Activated T-cell treated with anti-CD3 and anti-CD28 coated beads, Interleukin-2, amount 50 U/mL, for 72 hours (primary cell): Measurements from ENCODE around the gene MYO1B. TPM values are rescaled to one million over a fixed set of nuclear protein-coding genes. Genes with fewer than 3 reads are reported as not detected.
"Not testable (repeated sequence)": the region's sequence is repeated elsewhere in the genome, so short reads cannot be mapped to it uniquely, and the experiment has no call there.

ENCODE experiments used
- ATAC-seq, 2 donors: fragments of 150-1000 bp; cut with Tn5 transposase; replicated peaks in 1 of 2; 2 replicates each; pipeline ENCODE4 v1.10.0; 2021; ENCODE audit warnings: moderate library complexity in 2 of 2, mild to moderate bottlenecking in 1 of 2
- DNase-seq, 2 donors: peaks; one replicate each; pipeline ENCODE4 v3.0.0; 2021 to 2022; ENCODE audit warnings: mixed read lengths in 1 of 2
- H3K27ac Mint-ChIP-seq: one replicate; pipeline ENCODE4 v1.8.0; 2022; ENCODE audit warnings: mild to moderate bottlenecking, moderate library complexity, mixed read lengths
- H3K27me3 Mint-ChIP-seq: one replicate; pipeline ENCODE4 v1.8.0; 2022; ENCODE audit warnings: low read depth, mixed read lengths
- H3K36me3 Mint-ChIP-seq, 2 donors: one replicate each; pipeline ENCODE4 v1.8.0; 2022; ENCODE audit warnings: mixed read lengths in 2 of 2, mild to moderate bottlenecking in 1 of 2; ENCODE audit not compliant: insufficient read depth in 2 of 2
- H3K4me1 Mint-ChIP-seq: one replicate; pipeline ENCODE4 v1.8.0; 2022; ENCODE audit warnings: low read depth, mixed read lengths
- H3K4me3 Mint-ChIP-seq, 2 donors: one replicate each; pipeline ENCODE4 v1.8.0; 2022; ENCODE audit warnings: mild to moderate bottlenecking in 2 of 2, mixed read lengths in 2 of 2, moderate library complexity in 2 of 2
- H3K9me3 Mint-ChIP-seq, 2 donors: one replicate each; pipeline ENCODE4 v1.8.0; 2022; ENCODE audit warnings: mixed read lengths in 2 of 2
- total RNA-seq, 2 donors: library from RNA; stranded (reverse); gene quantifications; one replicate each; pipeline ENCODE4 v1.2.3, GENCODE V29; 2022

Gene MYO1B
- total RNA-seq, 2 donors from 2014 or later, result 24.4 to 37.5 TPM

DNA sequence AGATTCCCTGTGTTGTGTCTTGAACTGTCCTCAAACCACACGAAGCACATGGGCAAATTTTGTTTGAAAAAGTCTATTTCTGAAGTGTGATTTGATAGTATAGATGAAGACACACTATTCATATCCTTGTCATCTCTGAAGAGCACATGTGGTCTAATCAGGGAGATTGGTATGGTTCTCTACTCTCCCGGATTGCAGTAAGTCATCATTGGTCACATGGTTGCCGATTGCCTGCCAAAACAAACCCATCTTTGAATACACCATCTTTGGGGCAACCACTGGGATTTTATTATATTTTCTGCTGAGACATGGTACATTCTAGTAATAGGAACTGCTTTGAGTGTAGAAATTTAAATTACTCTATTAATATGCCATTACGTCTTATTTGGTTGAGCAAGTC is 186.9 kb downstream of the MYO1B start:
- no peak overlapping the region for H3K27ac Mint-ChIP-seq
- no peaks in the 10 kb centered on the region for H3K9me3 Mint-ChIP-seq
- H3K4me1 Mint-ChIP-seq, result no peaks in the 10 kb centered on the region
- DNase-seq (no peak), ATAC-seq (no peak)
- H3K27me3 Mint-ChIP-seq, result no peaks in the 10 kb centered on the region
- no peaks in the 10 kb centered on the region for H3K36me3 Mint-ChIP-seq
- H3K4me3 Mint-ChIP-seq, result no peak overlapping the region

DNA sequence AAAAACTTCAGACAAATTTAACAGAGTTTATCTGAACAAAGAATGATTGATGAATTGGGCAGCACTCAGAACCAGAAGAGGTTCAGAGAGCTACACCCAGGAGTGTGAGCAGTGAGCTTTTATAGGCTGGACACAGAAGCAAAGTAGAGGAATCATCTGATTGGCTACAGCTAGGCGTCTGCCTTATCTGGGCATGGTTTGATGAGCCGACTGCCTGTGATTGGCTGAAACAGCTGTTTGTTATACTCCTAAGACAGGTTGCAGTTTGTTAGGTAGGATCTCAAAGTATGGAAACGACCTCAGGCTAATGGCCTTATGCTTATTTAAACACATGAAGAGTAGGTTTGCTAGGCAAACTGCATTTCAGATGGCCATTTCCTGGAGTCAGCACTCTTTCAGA is 188.9 kb downstream of the MYO1B start:
- Mint-ChIP-seq H3K9me3 (no peaks in the 10 kb centered on the region), H3K4me3 (no peak overlapping the region), H3K27ac (no peak overlapping the region), H3K36me3 (no peaks in the 10 kb centered on the region), H3K27me3 (no peaks in the 10 kb centered on the region), H3K4me1 (no peaks in the 10 kb centered on the region)
- ATAC-seq, result no peak
- no peak for DNase-seq

DNA sequence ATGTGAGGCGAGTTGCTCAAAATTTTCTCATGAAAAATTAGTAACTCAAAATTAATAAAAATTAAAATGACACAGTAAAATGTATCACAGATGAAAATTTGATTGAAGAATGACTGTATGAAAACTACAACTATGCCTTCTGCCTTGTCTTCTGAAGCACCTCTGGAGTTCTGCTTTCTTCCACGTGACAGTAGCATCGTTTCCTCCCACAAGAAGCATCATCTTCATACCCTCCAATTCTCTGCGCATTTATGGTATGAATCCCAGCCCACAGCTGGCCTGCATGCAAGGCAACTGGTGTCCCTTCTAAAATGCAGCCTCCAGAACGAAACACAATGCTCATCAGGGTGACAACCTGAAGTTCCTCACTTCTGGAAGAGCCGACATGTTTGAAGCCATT is 189.9 kb downstream of the MYO1B start:
- Mint-ChIP-seq H3K9me3 (no peaks in the 10 kb centered on the region), H3K4me1 (no peaks in the 10 kb centered on the region), H3K4me3 (no peak overlapping the region), H3K36me3 (no peaks in the 10 kb centered on the region), H3K27me3 (no peaks in the 10 kb centered on the region), H3K27ac (no peak overlapping the region)
- DNase-seq, result no peak
- no peak for ATAC-seq

DNA sequence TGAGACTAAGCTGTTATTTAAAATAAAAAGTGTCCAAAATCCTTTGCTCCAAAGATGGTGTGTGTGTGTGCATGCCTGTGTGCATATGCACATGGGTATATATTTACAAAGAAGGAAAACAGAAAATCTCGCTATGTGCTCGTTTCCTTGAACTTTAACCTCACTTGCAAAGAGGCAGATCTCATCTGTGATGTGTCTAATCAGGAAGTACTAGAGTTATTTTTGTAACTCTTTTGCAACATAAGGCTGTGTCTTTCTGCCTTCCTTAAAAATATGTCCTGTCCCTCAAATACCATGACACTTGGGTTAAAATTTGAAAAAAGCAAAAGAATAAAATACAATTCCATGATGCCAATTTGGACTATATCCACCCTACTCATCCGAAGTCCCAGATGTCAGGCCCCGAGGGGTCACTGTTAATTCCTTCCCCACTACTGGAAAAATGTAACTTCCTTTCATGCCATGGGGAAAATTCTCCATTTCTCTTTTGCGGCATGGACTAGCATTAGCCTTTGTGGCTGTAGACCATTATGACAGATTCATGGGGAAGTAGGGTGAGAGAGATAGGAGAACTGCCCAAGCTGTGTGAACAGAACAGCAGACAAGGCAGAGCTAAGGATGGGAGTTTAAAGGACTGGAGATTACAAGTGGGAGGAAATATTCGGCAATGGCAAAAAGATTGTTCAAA is 191.3 kb downstream of the MYO1B start:
- H3K4me1 Mint-ChIP-seq, result no peaks in the 10 kb centered on the region
- ATAC-seq (no peak), DNase-seq (no peak)
- H3K9me3 Mint-ChIP-seq, result no peaks in the 10 kb centered on the region
- H3K4me3 Mint-ChIP-seq, result no peak overlapping the region
- no peak overlapping the region for H3K27ac Mint-ChIP-seq
- no peaks in the 10 kb centered on the region for H3K27me3 Mint-ChIP-seq
- no peaks in the 10 kb centered on the region for H3K36me3 Mint-ChIP-seq

DNA sequence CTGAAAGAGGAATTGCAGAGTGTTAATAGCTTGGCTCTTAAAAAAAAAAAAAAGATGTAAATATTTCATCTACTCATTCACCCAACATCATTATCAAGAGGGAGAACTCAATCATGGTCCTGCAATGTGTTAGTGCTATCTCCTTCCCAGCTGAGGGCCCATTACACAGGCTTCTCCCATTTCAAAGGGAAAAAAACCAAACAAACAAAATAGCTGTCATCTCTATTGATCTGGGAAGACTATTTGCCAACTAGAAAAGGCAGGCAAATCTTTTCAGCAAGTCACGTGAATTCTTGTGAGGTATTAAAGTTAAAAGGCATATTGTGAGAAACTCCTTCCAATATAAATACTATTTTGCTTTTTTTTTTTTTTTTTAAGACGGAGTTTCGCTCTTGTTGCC is 194.3 kb downstream of the MYO1B start:
- Mint-ChIP-seq H3K36me3 (no peaks in the 10 kb centered on the region), H3K27ac (no peak overlapping the region), H3K4me3 (no peak overlapping the region), H3K27me3 (no peaks in the 10 kb centered on the region), H3K4me1 (no peaks in the 10 kb centered on the region), H3K9me3 (no peaks in the 10 kb centered on the region)
- DNase-seq, result no peak
- ATAC-seq, result no peak

DNA sequence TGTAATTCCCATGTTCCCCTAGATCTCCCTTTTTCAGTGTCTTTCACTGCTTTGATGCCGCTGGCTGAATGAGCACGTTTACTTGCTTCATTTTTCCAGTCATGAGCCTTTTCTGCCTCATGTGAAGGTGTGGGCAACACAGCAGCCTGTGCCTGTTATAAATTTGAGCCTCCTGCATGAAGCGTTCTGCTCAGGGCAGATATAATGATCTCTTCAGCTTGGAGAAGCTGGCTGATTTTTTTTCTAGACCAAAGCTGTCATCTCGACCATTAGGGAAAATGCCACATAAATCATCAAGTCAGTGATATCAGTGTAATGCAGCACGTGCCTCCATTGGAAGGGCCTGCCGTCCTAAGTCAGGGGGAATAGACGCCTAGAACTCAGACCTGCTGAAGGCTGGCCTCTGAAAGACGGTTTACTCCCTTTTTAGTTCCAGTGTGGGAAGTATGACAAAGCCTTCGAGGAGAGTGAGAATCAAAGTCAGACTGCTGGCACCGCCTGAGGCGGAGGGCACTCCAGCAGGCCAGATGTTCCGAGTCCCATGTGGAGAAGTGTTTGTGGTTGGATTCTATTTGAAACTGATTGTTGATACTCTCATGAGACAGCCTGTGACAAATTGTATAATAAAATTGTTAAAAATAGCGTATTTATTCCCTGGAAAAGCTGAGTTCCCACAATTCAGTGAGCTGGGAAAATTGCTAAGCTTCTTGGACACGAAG is 196.5 kb downstream of the MYO1B start:
- H3K36me3 Mint-ChIP-seq, result no peaks in the 10 kb centered on the region
- ATAC-seq, result no peak
- H3K27me3 Mint-ChIP-seq, result no peaks in the 10 kb centered on the region
- no peaks in the 10 kb centered on the region for H3K9me3 Mint-ChIP-seq
- no peak overlapping the region for H3K4me3 Mint-ChIP-seq
- no peak overlapping the region for H3K27ac Mint-ChIP-seq
- no peaks in the 10 kb centered on the region for H3K4me1 Mint-ChIP-seq
- DNase-seq, result no peak

DNA sequence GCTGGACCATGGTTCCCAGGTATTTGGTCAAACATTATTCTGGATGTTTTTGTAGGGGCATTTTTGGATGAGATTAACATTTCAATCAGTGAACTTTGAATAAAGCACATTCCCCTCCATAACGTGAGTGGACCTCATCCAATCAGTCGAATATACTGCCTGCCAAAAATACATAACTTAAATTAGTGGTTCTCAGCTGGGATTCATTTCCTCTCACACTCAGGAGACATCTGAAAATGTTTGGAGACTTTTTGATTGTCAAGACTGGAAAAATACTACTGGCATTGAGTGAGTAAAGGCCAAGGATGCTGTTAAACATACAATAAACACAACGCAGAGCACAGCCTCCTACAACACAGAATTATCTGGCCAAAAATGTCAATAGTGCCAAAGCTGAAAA is 198.2 kb downstream of the MYO1B start:
- Mint-ChIP-seq H3K27me3 (no peaks in the 10 kb centered on the region), H3K36me3 (no peaks in the 10 kb centered on the region), H3K4me3 (no peak overlapping the region), H3K27ac (no peak overlapping the region), H3K9me3 (no peaks in the 10 kb centered on the region), H3K4me1 (no peaks in the 10 kb centered on the region)
- DNase-seq (no peak), ATAC-seq (no peak)

DNA sequence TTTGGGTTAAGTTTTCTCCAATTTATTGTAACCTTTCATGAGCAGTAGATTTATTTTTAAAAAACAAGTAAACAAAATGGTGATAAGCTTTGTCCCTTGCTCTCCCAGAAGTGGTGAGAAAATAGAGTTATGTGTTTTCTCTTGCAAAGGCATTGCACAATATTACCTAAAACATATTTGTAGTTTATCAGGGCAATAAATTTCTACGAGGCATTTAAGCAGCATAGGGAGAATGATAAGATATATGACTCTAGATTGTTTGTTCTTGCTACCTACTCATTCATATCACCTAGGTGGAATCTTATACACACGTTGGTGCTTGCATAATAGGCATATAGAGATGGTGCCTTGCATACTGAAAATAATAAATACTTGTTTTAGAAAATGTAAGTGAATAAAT is 201.7 kb downstream of the MYO1B start:
- Mint-ChIP-seq H3K27ac (no peak overlapping the region), H3K4me1 (no peaks in the 10 kb centered on the region), H3K4me3 (no peak overlapping the region), H3K36me3 (no peaks in the 10 kb centered on the region), H3K27me3 (no peaks in the 10 kb centered on the region), H3K9me3 (peaks cover 0 to 2% of the 10 kb centered on the region in 2 donors)
- DNase-seq (no peak), ATAC-seq (no peak)

DNA sequence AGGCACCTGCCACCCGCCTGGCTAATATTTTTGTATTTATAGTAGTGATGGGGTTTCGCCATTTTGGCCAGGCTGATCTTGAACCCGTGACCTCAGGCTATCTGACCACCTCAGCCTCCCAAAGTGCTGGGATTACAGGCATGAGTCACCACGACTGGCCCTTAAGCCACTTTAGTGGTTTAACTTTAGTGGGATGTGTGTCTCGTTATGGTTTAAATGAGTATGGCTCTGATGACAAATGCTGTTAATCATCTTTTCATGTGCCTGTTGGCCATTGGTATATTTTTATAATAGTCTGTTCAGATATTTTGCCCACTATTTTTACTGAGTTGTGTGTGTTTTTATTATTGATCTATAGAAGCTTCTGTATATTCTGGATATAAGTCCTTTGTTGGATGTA is 205.9 kb downstream of the MYO1B start:
- Mint-ChIP-seq H3K4me3 (no peak overlapping the region), H3K27me3 (no peaks in the 10 kb centered on the region), H3K27ac (no peak overlapping the region), H3K36me3 (no peaks in the 10 kb centered on the region), H3K9me3 (peaks cover 0 to 2% of the 10 kb centered on the region in 2 donors), H3K4me1 (no peaks in the 10 kb centered on the region)
- no peak for DNase-seq
- no peak for ATAC-seq

DNA sequence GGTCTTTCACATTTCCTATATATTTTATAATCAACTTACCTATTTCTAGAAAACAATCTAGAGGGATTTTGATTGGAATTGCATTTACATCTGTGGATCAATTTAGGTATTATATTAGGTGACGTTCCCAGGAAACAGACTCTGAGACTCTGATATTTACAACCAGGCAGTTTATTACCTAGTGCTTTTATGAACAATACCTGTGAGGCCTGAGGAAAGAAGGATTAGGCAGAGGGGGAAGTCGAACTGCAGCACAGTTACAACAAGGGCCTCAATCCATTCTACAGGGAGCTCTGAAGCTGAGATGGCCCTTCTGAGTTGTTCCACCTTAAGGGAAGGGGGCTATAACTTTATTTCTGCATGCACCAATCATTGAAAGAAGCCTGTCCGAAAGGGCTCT is 206.9 kb downstream of the MYO1B start:
- H3K27me3 Mint-ChIP-seq, result no peaks in the 10 kb centered on the region
- ATAC-seq (no peak), DNase-seq (no peak)
- no peak overlapping the region for H3K4me3 Mint-ChIP-seq
- peaks cover 0 to 2% of the 10 kb centered on the region in 2 donors for H3K9me3 Mint-ChIP-seq
- no peak overlapping the region for H3K27ac Mint-ChIP-seq
- no peaks in the 10 kb centered on the region for H3K4me1 Mint-ChIP-seq
- no peaks in the 10 kb centered on the region for H3K36me3 Mint-ChIP-seq

DNA sequence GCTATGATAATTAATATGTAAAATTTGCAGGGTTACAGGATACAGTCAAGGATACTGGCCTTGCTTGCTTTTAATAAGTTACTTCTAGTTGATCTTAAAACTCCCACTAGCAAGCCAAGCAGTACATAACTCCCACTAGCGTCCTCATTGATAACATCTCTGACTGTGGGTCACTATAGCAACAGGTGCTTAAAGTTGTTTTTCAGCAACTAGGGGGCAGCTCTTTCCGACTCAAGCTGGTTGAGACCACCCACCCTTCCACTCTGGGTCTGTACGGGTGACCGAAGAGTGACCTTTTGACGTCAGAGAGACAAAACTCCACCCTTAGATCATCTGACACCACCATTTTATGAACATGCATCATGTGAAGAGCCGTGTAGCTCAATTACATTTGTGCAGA is 208.6 kb downstream of the MYO1B start:
- ATAC-seq, result no peak
- Mint-ChIP-seq H3K4me3 (no peak overlapping the region), H3K27me3 (no peaks in the 10 kb centered on the region), H3K9me3 (peaks cover 0 to 2% of the 10 kb centered on the region in 2 donors), H3K4me1 (no peaks in the 10 kb centered on the region), H3K36me3 (no peaks in the 10 kb centered on the region), H3K27ac (no peak overlapping the region)
- no peak for DNase-seq

DNA sequence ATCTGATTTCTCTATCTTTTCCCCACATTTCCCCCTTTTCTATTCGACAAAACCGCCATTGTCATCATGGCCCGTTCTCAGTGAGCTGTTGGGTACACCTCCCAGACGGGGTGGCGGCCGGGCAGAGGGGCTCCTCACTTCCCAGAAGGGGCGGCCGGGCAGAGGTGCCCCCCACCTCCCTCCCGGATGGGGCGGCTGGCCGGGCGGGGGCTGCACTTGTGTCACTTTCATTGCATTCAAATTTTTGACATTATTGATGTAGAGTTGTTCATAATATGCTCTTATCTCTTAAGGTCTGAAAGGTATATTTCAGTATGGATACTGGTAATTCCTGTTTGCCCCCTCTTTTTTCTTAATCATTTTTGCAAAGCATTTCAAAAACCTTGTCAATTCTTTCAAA is 211.3 kb downstream of the MYO1B start:
- not testable (repeated sequence) for DNase-seq, H3K4me1 Mint-ChIP-seq, H3K9me3 Mint-ChIP-seq, ATAC-seq, H3K4me3 Mint-ChIP-seq, H3K27me3 Mint-ChIP-seq, H3K27ac Mint-ChIP-seq, H3K36me3 Mint-ChIP-seq

DNA sequence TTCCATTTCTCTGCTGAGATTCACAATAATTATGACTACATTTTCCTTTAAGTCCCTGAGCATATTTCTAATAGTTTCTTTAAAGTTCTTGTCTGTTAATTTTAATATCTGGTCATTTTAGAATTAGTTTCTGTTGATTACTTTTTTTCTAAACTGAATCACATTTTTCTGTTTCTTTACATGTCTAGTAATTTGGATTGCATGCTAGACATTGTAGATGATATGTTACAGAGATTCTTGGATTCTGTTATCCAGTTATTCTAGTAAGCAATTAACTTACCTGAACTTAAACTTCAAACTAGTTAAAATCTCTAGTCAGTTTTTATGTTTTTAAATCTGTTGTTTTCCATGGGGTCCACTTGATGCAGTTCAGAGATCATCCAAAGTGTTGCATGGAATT is 214.0 kb downstream of the MYO1B start:
- Mint-ChIP-seq H3K4me3 (no peak overlapping the region), H3K4me1 (no peaks in the 10 kb centered on the region), H3K36me3 (peaks cover 3 to 4% of the 10 kb centered on the region in 2 donors), H3K9me3 (peaks cover 0 to 5% of the 10 kb centered on the region in 2 donors), H3K27ac (no peak overlapping the region), H3K27me3 (peaks cover 8% of the 10 kb centered on the region)
- ATAC-seq (no peak), DNase-seq (no peak)

DNA sequence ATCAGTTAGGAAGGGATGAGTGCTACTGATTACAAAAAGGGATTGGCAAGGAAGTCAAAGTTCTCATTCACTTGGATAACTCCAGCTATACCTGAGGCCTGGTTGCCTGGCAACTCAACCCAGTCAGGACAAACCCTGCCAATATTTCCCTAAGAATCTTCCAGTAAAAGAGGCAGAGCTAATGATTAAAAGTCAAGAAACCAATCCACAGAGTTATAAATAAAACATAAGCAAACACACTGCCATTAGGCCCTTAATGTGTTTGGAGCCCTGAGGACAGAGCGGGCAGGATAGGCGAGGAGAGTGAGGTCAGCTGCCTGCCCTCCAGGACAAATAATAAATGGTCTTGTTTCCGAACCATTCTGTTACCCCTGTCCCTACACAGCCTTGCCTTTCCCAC is 217.2 kb downstream of the MYO1B start:
- no peak for DNase-seq
- Mint-ChIP-seq H3K4me1 (no peaks in the 10 kb centered on the region), H3K36me3 (peaks cover 3 to 4% of the 10 kb centered on the region in 2 donors), H3K27ac (no peak overlapping the region), H3K4me3 (no peak overlapping the region), H3K9me3 (peaks cover 0 to 5% of the 10 kb centered on the region in 2 donors), H3K27me3 (peaks cover 8% of the 10 kb centered on the region)
- ATAC-seq, result no peak
